Measurements from ENCODE around the gene CGB2.

DNA sequence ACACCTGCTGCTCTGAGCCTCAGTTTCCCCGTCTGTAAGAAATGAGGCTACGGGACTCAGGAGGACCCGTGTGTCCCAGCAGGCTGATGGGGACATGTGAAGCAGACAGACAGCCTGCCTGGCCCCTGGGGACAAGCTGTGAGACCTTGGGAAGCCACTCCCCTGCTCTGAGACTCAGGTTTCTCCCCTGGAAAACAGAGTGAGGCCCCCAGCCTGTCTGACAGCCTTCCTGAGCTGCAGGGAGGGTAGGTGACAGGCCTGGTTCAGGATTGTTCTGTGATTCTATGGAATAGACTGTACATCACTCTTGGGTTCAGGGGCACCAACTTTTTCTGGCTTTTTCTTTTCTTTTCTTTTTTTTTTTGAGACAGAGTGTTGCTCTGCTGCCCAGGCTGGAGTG lies 35.9 kb downstream of the CGB2 start:
- TF ChIP-seq CTCF (IDR thresholded peaks at IDR 0.05; ENCODE audit: insufficient read depth, low read depth, low read length) (no peak), EZH2 (IDR thresholded peaks at IDR 0.05; ENCODE audit: insufficient read depth, low read length) (no peak)
